ENCODE measurements around the gene CDK8. TPM values are rescaled to one million over a fixed set of nuclear protein-coding genes. Genes with fewer than 3 reads are reported as not detected.

Gene CDK8
- total and polyA plus RNA-seq, 2 experiments from 2014 or later, result 16.1 to 27.0 TPM

- WGBS (ENCODE audit: low lambda C conversion rate, missing lambda C conversion rate), result 87% methylated on average over 2 of the region's 2 CpGs
- Histone ChIP-seq H3K4me1 (ENCODE audit: insufficient read depth) (no peaks in the 10 kb centered on the region), H3K9me2 (replicated peaks; ENCODE audit: insufficient read depth) (no peaks in the 10 kb centered on the region), H2AFZ (no peak overlapping the region), H3K79me2 (no peaks in the 10 kb centered on the region), H3K36me3 (replicated peaks; ENCODE audit: insufficient read depth, low read depth) (no peaks in the 10 kb centered on the region), H4K20me1 (ENCODE audit: insufficient read depth, poor library complexity, severe bottlenecking) (no peaks in the 10 kb centered on the region), H3K27me3 (peaks cover 4% of the 10 kb centered on the region), H3K4me3 (no peak overlapping the region), H3K27ac (no peak overlapping the region), H3K9me3 (ENCODE audit: low read depth) (no peaks in the 10 kb centered on the region), H3K4me2 (no peak overlapping the region)
- no peak for DNase-seq (ENCODE audit: low spot score)
- TF ChIP-seq CTCF (IDR thresholded peaks at IDR 0.05; ENCODE audit: poor library complexity) (no peak), EZH2 (IDR thresholded peaks at IDR 0.05; ENCODE audit: borderline replicate concordance) (no peak), EZH2phosphoT487 (IDR thresholded peaks at IDR 0.05; ENCODE audit: low read depth, severe bottlenecking, unreplicated experiment) (no peak)
These were observed 195.3 kb downstream of the CDK8 start for GRCh38 chr13:26449063-26449848.

Small RNAs within 50 kb of the gene (small RNA-seq; reads per million reads assigned to genes)
- not detected for gene RF02271

Other genes starting within 250 kb of the CDK8 start
- gene SHISA2, start 202.1 kb upstream of the CDK8 start, total RNA-seq, result 1.8 and 2.8 TPM in 2 replicates
- gene SHISA2, start 202.1 kb upstream of the CDK8 start, polyA plus RNA-seq, result 1.0 and 1.1 TPM in 2 replicates
- 34.0 and 37.2 TPM in 2 replicates for gene RNF6, start 31.8 kb upstream of the CDK8 start, total RNA-seq
- 30.9 and 31.9 TPM in 2 replicates for gene RNF6, start 31.8 kb upstream of the CDK8 start, polyA plus RNA-seq